Measurements from ENCODE around the gene SOX21.

SOX21 gene

DNA sequence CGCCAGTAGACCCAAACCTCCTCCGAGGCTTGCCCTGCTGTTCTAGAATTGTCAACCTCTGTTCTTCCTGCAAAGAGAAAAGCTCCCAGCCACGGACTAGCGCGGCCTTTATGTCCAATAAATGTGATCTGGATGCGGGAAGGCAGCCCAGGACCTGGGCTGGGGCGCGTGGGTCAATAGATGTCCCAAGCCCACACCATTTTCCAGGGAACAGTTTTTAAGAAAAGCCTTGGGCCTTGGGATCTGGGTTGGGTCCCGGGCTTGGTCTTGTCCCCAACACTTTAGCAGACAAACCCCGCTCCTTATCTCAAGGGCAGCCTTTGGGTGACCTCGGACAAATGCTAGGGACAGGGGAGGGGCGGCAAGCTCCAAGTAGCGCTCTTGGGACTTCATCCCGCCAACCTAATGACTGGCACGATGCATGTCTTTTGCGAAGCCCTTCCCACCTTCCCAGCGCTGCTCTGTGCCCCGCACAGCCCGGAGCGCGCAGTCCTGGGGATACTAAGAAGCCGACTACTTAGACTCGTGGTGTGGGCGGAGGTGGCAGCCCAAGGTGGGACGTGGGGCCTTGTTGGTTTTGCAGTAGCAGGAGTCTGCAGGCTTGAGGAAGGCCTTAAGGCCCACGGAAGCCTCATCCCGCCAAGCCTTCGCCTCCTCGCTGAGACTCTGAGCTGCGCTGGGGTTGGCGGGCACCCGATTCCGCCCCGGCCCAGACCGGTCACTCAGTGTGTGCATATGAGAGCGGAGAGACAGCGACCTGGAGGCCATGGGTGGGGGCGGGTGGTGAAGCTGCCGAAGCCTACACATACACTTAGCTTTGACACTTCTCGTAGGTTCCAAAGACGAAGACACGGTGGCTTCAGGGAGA, 10.8 kb downstream of the SOX21 start:
- TF ChIP-seq CTCF (IDR thresholded peaks at IDR 0.05; ENCODE audit: control extremely low read depth, extremely low read depth, low read depth, missing control alignments): no peak
- CTCF ChIA-PET: no interaction called here
- DNase-seq (ENCODE audit: extremely low spot score): no peak
- POLR2A ChIA-PET: no interaction called here

DNA sequence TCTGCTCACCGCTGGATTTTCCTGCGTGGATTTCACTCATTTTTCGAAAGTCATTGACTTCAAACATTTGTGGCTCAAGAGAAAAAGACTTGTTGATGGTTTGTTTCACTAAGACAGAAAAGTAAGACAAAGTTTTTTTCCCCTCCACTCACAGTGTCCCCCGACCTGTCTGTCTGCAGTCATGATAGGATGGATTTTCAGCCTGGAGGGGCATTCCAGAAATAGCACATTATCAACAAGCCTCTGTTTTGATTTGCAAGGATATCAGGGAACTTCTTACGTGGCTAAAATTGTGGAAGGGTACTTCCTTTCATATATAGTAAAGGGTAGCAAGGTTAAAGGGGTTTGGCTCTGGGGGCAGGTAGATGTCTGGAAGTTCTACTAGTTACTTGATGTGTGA, 11.8 kb downstream of the SOX21 start:
- ChIA-PET CTCF (interaction anchor here (1.6 kb wide), 1 partner anchor 26 kb away, joined by 8 read pairs; no protein-coding TSS in a partner anchor), POLR2A (no interaction called here)
- no peak for TF ChIP-seq CTCF (IDR thresholded peaks at IDR 0.05; ENCODE audit: control extremely low read depth, extremely low read depth, low read depth, missing control alignments)
- no peak for DNase-seq (ENCODE audit: extremely low spot score)

DNA sequence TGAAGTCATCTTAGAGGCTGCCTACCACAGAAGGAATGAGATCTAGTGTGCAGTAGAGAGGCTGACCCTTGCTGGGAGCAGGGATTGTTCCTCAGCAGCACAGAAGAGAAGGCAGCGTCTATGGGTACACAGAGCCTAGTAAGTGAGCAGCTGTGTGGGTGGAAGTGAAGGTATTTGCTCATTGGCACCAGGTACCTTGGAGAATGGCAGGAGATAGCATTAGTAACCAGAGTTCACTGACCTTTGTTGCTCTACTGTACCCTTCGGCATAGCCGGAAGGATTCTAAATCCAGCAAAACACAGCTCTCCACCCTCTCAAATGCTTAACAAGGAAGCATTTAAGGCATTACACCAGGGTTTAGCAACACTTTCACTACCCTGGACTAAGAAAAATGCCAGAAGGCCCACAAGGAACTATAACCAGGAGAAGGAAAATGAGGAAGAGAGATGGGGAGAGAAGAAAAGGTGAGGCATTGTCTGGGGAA, 12.3 kb downstream of the SOX21 start:
- ChIA-PET POLR2A (no interaction called here), CTCF (interaction anchor here (1.6 kb wide), 1 partner anchor 26 kb away, joined by 8 read pairs; no protein-coding TSS in a partner anchor)
- DNase-seq (ENCODE audit: extremely low spot score): no peak
- TF ChIP-seq CTCF (IDR thresholded peaks at IDR 0.05; ENCODE audit: control extremely low read depth, extremely low read depth, low read depth, missing control alignments): no peak

DNA sequence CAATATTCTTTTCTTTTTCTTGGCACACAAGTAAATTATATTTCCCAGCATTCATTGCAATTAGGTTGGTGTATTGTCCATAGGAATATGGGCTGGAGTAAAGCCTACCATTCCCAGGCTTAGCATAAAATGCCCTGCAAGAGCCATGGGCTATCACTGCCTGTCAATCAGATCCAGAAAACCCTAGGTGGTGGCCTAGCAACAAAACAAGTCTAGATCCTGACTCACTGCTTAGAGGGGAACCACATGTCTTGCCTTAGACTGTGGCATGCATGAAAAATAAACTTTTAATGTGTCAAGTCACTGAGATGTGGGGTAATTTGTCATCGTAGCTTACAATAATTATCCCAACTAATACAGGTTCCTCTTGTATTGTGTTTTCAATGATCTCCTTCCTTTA, 16.2 kb downstream of the SOX21 start:
- ChIA-PET CTCF (interaction anchor here (3.0 kb wide), 1 partner anchor 22 kb away, joined by 9 read pairs; no protein-coding TSS in a partner anchor), POLR2A (no interaction called here)
- no peak for TF ChIP-seq CTCF (IDR thresholded peaks at IDR 0.05; ENCODE audit: control extremely low read depth, extremely low read depth, low read depth, missing control alignments)
- no peak for DNase-seq (ENCODE audit: extremely low spot score)

GRCh38 chr13:94692030-94692429, 20.3 kb downstream of the SOX21 start:
- ChIA-PET POLR2A (no interaction called here), CTCF (no interaction called here)
- DNase-seq (ENCODE audit: extremely low spot score): no peak
- TF ChIP-seq CTCF (IDR thresholded peaks at IDR 0.05; ENCODE audit: control extremely low read depth, extremely low read depth, low read depth, missing control alignments): no peak

- TF ChIP-seq CTCF (IDR thresholded peaks at IDR 0.05; ENCODE audit: control extremely low read depth, extremely low read depth, low read depth, missing control alignments): no peak
- POLR2A ChIA-PET: no interaction called here
- DNase-seq (ENCODE audit: extremely low spot score): no peak
- CTCF ChIA-PET: no interaction called here
Observed at GRCh38 chr13:94683409-94683808, 28.9 kb downstream of the SOX21 start.
